ENCODE measurements around the gene RNF6. TPM values are rescaled to one million over a fixed set of nuclear protein-coding genes. Genes with fewer than 3 reads are reported as not detected.

The RNF6 gene
- total RNA-seq, 1 donor from 2014 or later = 39.2 TPM

DNA sequence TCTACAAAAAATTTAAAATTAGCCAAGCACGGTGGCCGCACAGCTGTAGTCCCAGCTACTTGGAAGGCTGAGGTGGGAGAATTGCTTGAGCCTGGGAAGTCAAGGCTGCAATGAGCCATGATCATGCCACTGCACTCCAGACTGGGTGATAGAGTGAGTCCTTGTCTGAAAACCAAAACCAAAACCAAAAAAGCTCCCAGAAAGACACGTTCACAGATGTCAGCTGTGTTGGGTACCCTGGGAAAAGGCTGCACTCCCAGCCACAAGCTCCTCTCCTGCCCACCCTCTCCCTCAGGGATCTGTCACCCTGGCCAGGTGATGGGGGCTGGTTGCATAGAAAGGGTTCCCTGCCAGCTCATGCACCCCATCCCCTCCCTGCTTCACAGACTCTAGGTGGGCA, 53.3 kb downstream of the RNF6 start:
- intact Hi-C loops (cut with micrococcal nuclease) = no loop called here

DNA sequence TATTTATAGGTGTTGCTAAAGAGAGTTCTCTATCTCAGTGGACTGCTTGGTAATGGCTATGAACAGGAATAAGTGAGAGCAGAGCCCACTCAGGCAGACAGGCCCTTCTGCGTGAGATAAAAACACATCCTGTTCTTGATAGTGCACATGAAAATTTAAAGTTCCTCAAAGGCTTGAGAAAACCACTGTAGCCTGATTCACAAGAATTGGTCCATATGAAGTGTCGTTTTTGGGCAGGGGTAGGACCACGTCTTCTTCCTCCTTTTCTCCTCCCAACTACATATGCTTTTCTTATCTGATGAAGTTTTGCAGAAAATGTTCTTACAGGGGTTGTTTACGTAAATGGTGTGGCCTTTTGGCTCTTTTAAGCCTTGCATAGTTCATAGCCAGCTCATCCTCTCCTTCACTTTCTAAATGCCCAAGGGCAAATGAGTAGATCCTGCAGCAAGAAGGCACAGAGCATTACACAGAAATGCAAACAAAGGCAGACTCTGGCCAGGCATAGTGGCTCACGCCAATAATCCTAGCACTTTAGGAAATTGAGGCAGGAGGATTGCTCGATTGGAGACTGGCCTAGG, 53.8 kb downstream of the RNF6 start:
- intact Hi-C loops (cut with micrococcal nuclease) = no loop called here

DNA sequence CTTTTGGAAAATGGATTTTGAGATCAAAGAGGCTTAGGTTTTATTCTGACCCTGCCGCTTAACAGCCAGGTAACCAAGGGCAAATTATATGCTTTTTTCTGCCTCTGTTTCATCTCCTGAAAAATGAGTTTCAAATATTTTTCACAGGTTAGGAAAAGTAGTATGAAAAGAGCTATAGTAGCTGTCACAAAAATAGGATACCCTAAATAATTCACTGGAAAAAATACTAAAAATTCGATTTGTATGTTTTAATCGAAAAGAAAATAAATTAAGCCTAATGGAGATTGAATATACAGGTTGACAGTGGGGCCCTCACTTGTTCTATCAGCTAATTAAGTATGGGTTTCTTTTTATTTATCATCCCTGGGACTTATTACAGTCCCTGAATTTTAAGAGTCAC, 58.3 kb downstream of the RNF6 start:
- intact Hi-C loops (cut with micrococcal nuclease) = no loop called here

Other genes starting within 250 kb of the RNF6 start
- gene SHISA2, start 170.3 kb downstream of the RNF6 start, total RNA-seq = 0.34 and 0.41 TPM in 2 replicates
- gene CDK8, start 31.8 kb upstream of the RNF6 start, total RNA-seq = 13.4 and 13.7 TPM in 2 replicates

Data from T-helper 2 cell treated with Interferon-gamma antibody and Interleukin-4, amounts not matched to agents 100 ng/mL and 5 ng/mL, for 36 hours (primary cell).